AG04449 (cell line): ENCODE measurements around the gene UTF1.

Experiments used
- CTCF ChIA-PET: fragments of 350-600 bp; formaldehyde crosslinking; extraction: SDS; loops from one replicate; lab custom pipeline; 2021; ENCODE audit warnings: antibody characterized with exemption; lab: Yijun Ruan, JAX
- POLR2A ChIA-PET: fragments of 400-600, 350-600 bp; formaldehyde crosslinking; extraction: SDS; loops from one replicate; lab custom pipeline; 2020; ENCODE audit warnings: antibody characterized with exemption, inconsistent platforms; lab: Yijun Ruan, JAX
- DNase-seq: peaks from one replicate; pipeline ENCODE4 v3.0.0-alpha.2; 2010; ENCODE audit warnings: low read depth, low spot score
- H3K4me3 ChIP-seq: 2 replicates; pipeline ENCODE4 v1.5.1; 2011; ENCODE audit warnings: low read depth, mild to moderate bottlenecking, control low read depth, low read length
- TF ChIP-seq, protein P1 (sequence below): IDR thresholded peaks from one replicate; pipeline ENCODE4 v1.5.1; 2011; ENCODE audit warnings: mild to moderate bottlenecking, moderate library complexity, low read length, control low read depth, inconsistent platforms; ENCODE audit not compliant: insufficient read depth; ENCODE audit errors: missing control alignments

Gene UTF1

DNA sequence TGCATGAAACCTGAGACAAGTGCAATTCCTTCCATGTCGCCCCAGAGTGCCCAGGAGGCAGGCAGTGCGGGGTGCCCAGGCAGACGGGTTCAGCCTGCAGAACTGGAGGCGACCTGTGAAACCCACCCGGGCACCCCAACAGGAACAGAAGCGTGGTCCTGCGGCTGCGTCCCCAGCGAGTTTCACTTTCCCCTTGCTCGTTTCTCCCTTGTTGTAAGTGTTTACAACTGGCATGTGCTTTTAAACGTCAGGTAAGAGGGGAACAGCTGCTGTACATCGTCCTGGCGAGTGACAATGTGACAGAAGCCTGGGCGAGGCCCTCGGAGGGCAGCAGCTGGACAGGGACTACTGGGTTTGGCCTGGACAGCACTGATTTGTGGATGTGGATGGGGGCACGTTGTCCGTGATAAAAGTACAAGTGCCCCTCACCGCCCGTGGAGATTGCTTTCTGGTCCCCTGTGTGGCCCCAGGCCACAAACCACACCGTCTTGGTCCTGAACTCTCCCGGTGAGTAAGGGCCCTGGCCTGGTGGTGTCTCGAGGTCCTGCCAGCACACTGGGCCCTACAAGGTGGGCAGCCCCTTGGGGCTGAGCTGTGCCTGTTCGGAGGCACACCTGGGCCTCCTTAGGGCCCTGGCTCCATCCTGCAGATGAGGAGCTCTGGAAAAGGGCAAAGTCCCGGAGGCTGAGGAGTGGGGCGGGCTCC, 11.6 kb downstream of the UTF1 start:
- ChIA-PET POLR2A (no interaction called here), CTCF (no interaction called here)
- DNase-seq = no peak
- TF ChIP-seq, protein P1, sequence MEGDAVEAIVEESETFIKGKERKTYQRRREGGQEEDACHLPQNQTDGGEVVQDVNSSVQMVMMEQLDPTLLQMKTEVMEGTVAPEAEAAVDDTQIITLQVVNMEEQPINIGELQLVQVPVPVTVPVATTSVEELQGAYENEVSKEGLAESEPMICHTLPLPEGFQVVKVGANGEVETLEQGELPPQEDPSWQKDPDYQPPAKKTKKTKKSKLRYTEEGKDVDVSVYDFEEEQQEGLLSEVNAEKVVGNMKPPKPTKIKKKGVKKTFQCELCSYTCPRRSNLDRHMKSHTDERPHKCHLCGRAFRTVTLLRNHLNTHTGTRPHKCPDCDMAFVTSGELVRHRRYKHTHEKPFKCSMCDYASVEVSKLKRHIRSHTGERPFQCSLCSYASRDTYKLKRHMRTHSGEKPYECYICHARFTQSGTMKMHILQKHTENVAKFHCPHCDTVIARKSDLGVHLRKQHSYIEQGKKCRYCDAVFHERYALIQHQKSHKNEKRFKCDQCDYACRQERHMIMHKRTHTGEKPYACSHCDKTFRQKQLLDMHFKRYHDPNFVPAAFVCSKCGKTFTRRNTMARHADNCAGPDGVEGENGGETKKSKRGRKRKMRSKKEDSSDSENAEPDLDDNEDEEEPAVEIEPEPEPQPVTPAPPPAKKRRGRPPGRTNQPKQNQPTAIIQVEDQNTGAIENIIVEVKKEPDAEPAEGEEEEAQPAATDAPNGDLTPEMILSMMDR = no peak
- H3K4me3 ChIP-seq = no peak overlapping the region

DNA sequence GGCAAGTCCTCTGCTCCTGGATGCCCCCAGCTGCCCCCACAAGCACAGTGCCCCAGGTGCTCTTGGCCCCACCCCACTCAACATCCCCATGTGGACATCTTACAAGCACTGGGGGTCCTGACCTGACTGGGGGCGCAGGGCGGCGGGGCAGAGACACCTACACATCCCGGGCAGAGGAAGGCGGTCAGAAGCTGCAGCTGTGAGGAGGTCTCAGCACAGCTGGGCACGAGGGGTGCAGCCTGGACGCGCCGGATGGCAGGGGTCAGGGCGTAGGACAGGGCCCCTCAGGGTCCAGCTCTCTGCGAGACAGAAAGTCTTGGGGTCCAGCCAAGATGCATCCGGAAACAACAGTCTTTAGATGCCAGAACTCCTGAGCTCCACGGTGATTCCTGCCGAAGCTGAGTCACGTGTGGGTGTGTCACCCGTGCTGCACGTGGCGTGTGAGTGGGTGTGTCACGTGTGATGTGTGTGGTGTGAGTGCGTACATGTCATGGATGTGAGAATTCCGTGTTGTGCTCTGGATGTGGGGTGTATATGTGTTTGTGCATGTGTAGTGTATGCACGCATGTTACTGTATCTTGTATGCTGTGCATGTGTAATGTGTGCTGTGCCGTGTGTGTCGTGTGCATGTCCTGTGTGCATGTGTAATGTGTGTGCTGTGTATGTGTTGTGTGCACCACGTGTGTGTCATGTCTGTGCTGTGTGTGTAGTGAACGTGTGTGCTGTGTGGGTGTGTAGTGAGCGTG, 12.8 kb downstream of the UTF1 start:
- CTCF ChIA-PET = no interaction called here
- DNase-seq = no peak
- H3K4me3 ChIP-seq = no peak overlapping the region
- POLR2A ChIA-PET = no interaction called here
- TF ChIP-seq, protein P1 = no peak

DNA sequence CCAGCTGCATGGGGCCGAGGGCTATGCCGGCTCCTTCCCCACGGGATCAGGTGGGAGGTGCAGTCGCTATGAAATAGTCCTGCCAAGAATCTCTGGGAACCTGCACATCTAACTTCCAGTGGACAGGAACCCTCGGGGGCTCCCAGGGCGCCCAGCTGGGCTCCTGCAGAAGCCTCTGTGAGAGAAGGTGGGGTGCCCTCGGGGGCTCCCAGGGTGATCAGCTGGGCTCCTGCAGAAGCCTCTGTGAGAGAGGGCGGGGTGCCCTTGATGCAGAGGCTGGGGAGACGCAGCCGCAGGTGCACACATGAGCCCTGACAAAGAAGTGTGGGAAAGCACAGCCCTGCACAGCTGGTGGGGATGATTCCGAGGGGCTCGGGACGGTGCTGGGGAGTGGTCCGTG, 13.6 kb downstream of the UTF1 start:
- TF ChIP-seq, protein P1 = no peak
- DNase-seq = no peak
- CTCF ChIA-PET = no interaction called here
- POLR2A ChIA-PET = no interaction called here
- no peak overlapping the region for H3K4me3 ChIP-seq

DNA sequence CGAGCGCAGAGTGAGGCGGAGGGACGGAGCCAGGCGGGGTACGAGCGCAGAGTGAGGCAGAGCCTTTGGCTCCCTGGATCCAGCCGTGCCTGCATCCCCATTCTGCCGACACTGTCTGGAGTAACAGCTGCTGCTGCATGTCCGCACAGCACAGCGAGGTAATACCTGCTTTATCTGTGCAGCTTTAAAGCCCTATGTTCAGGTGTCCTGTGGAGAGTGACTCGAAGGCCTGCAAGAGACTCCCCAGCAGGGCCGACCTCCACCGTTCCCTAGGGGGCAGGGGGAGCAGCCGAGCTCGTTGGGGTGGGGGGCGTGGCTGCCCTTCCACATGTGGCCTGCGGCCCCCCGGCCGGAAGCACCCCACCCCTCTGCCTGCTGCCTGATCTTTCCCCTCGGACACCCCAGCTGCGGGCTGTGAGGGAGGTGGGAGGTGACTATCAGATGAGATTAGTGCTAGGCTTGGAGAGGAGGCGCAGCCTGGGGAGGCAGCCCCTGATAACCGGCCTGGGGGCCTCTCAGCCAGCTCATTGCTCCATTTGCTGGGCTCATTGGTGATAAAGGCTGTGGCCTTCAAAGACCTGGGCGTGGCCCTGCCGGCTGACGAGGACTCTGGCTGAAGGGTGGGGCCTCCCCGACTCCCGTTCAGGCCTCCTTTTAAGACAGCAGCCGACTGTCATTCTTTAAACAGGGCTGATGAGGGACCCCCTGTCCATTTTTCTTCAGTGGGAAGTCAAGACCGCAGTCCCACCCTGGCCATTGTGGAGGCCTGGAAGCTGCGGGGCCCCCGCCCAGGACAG, 15.6 kb downstream of the UTF1 start:
- DNase-seq = no peak
- TF ChIP-seq, protein P1 = no peak
- ChIA-PET CTCF (interaction anchor here (1.0 to 1.2 kb wide), 3 partner anchors 10 to 84 kb away, joined by 3 read pairs; no protein-coding TSS in a partner anchor), POLR2A (no interaction called here)
- no peak overlapping the region for H3K4me3 ChIP-seq

DNA sequence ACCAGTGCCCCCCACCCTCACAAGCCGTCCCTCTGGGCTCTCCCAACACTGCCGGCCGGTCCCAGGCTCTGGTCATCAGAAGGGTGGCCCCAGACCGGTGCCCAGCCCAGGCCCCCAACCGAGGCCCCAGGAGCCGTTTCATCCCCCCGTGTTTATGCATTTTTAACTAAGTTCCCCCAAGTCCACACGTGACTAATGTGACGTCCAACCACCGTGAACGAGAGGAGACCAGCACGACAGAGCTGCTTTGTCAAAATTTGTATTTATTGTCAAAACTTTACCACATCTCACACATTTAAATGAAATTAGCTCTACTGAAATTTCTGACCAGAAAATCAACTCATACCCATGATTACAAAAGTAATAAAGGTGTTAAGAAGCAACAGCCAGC, 16.2 kb downstream of the UTF1 start:
- ChIA-PET CTCF (interaction anchor here (1.0 to 1.2 kb wide), 3 partner anchors 10 to 83 kb away, joined by 3 read pairs; no protein-coding TSS in a partner anchor), POLR2A (no interaction called here)
- DNase-seq = no peak
- H3K4me3 ChIP-seq = no peak overlapping the region
- TF ChIP-seq, protein P1 = no peak

DNA sequence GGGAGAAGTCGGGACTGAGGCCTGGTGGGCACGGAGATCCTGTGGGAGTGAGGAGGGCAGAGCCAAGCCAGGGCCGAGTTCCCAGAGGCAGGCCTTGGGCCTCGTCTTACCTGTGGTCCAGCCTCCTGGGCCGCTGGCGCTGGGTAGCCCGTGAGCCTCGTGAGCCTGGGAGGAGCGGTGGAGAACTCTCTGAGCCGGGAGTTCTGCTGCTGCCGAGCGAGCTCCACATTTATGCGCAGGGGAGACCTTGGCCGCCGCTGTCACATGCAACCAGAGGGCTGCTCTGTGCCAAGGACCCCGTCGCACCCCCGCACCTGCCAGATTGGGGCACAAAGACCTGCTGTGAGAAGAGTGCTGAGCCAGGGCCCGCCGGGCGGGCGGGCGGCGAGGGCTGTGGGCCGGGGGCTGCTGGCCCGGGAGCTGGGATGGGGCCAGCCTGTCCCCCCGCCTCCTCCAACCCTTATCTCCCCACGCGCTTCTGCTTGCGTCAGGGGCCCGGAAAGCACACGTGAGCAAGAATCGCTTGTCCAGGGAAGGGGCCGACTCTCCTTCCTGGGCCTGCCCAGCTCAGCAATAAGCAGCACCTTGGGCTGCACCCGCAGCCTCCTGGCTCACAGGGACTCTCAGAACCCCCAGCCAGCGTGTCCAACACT, 17.8 kb downstream of the UTF1 start:
- TF ChIP-seq, protein P1 = no peak
- no peak overlapping the region for H3K4me3 ChIP-seq
- POLR2A ChIA-PET = no interaction called here
- no peak for DNase-seq
- CTCF ChIA-PET = no interaction called here
